Gastrocnemius medialis (tissue), 4 donors: ENCODE measurements around the gene TPRG1. TPM values are rescaled to one million over a fixed set of nuclear protein-coding genes. Genes with fewer than 3 reads are reported as not detected.

Source experiments
- ATAC-seq, 2 donors: fragments of 150-250 bp; one replicate each; pipeline ENCODE4 v1.9.1; 2016
- DNase-seq, 2 donors: peaks; one replicate each; pipeline ENCODE4 v3.0.0-alpha.2; 2019
- H3K27ac ChIP-seq, 4 donors: fragments of 200-600 bp; sonication (generic); 1 replicate in 1 of 4; 2 replicates in 3 of 4; pipeline ENCODE4 v1.5.1; 2016 to 2018; ENCODE audit warnings: mild to moderate bottlenecking in 2 of 4, moderate library complexity in 1 of 4
- H3K27me3 ChIP-seq, 3 donors: fragments of 200-600 bp; sonication (generic) in 2 of 3; 1 replicate in 1 of 3; 2 replicates in 2 of 3; pipeline versions ENCODE4 v1.5.1 to v1.6.0; 2016 to 2019; ENCODE audit warnings: mild to moderate bottlenecking in 1 of 3, moderate library complexity in 1 of 3
- H3K36me3 ChIP-seq, 2 donors: fragments of 200-600 bp; sonication (generic) in 1 of 2; one replicate each; pipeline ENCODE4 v1.5.1; 2017 to 2018
- H3K4me1 ChIP-seq, 2 donors: fragments of 200-600 bp; sonication (generic) in 1 of 2; one replicate each; pipeline ENCODE4 v1.5.1; 2016 to 2017; ENCODE audit warnings: mild to moderate bottlenecking in 2 of 2
- H3K4me3 ChIP-seq, 4 donors: fragments of 200-600 bp; sonication (generic) in 3 of 4; 1 replicate in 1 of 4; 2 replicates in 3 of 4; pipeline ENCODE4 v1.5.1; 2016 to 2019; ENCODE audit warnings: mild to moderate bottlenecking in 2 of 4
- H3K9me3 ChIP-seq, 3 donors: fragments of 200-600 bp; sonication (generic) in 2 of 3; 1 replicate in 1 of 3; 2 replicates in 2 of 3; pipeline ENCODE4 v1.5.1; 2016 to 2019
- POLR2A ChIP-seq, 2 donors: fragments of 450-650 bp; IDR thresholded peaks; one replicate each; pipeline ENCODE4 v1.6.1; 2017; ENCODE audit warnings: antibody characterized with exemption in 2 of 2, mild to moderate bottlenecking in 2 of 2, moderate library complexity in 2 of 2
- in situ Hi-C, 4 donors: fragments of 200-750 bp; cut with MboI; loops; one replicate each; pipeline versions ENCODE4 v1.15.0 to v1.8.0; 2017; ENCODE audit warnings: low sequenced_read_pairs in 4 of 4
- intact Hi-C: fragments of 100-400 bp; cut with DNase I; formaldehyde crosslinking; loops from one replicate; pipeline ENCODE4 v1.15.1; 2023; ENCODE audit warnings: low total_unique reads
- total RNA-seq, 4 donors: library from RNA; depleted of rRNA; stranded (reverse); fragments of >200 nt; gene quantifications; one replicate each; pipeline versions ENCODE4 v1.1.0 to v1.2.3, GENCODE V29; 2016
- TF ChIP-seq, protein P1 (sequence below), 5 experiments: fragments of 450-650 bp in 3 of 5; fragments of 200-600 bp in 2 of 5; sonication (generic) in 2 of 5; IDR thresholded peaks in 4 of 5; conservative IDR thresholded peaks in 1 of 5; 1 replicate in 4 of 5; 2 replicates in 1 of 5; pipeline ENCODE4 v1.5.1; 2016 to 2019; ENCODE audit warnings: antibody characterized with exemption in 5 of 5, mild to moderate bottlenecking in 3 of 5, moderate library complexity in 3 of 5

The TPRG1 gene
- total RNA-seq, 4 donors from 2014 or later, result 2.8 to 9.0 (median 3.2) TPM

DNA sequence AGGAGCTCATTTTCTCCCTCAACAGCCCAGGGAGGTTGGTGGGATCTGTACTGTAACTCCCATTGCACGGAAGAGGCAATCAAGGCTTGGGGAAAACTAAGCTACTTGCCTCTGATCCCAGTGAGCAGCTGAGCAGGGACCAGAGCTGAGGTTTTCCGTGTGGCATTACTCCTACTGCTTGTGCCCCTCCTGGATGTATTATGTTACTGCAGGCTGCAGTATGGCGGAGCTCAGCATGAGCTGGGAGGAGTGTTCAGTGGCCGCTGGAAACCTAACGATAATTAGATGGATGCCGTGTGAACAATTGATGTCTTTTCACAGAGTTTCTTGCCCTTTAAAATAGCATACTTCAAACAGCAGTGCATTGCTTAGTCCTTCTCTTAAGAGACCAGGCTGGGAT, 2.0 kb upstream of the TPRG1 start:
- H3K4me1 ChIP-seq, result no peaks in the 10 kb centered on the region
- no peaks in the 10 kb centered on the region for H3K9me3 ChIP-seq
- in situ Hi-C loops (loop anchor here in 1 of 4 donors (25.0 kb wide), 1 partner anchor 182 kb away; no protein-coding TSS in a partner anchor), intact Hi-C loops (no loop called here)
- TF ChIP-seq, protein P1, sequence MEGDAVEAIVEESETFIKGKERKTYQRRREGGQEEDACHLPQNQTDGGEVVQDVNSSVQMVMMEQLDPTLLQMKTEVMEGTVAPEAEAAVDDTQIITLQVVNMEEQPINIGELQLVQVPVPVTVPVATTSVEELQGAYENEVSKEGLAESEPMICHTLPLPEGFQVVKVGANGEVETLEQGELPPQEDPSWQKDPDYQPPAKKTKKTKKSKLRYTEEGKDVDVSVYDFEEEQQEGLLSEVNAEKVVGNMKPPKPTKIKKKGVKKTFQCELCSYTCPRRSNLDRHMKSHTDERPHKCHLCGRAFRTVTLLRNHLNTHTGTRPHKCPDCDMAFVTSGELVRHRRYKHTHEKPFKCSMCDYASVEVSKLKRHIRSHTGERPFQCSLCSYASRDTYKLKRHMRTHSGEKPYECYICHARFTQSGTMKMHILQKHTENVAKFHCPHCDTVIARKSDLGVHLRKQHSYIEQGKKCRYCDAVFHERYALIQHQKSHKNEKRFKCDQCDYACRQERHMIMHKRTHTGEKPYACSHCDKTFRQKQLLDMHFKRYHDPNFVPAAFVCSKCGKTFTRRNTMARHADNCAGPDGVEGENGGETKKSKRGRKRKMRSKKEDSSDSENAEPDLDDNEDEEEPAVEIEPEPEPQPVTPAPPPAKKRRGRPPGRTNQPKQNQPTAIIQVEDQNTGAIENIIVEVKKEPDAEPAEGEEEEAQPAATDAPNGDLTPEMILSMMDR (IDR thresholded peaks at IDR 0.05 in 4 of 5, conservative IDR thresholded peaks at IDR 0.05 in 1 of 5), result no peak
- no peak for TF ChIP-seq POLR2A (IDR thresholded peaks at IDR 0.05)
- no peaks in the 10 kb centered on the region for H3K36me3 ChIP-seq
- no peak for DNase-seq
- no peak for ATAC-seq
- H3K27me3 ChIP-seq, result no peaks in the 10 kb centered on the region
- no peak overlapping the region for H3K27ac ChIP-seq
- no peak overlapping the region for H3K4me3 ChIP-seq

- no peaks in the 10 kb centered on the region for H3K27me3 ChIP-seq
- in situ Hi-C loops (loop anchor here in 1 of 4 donors (25.0 kb wide), 1 partner anchor 183 kb away; no protein-coding TSS in a partner anchor), intact Hi-C loops (no loop called here)
- TF ChIP-seq, protein P1 (IDR thresholded peaks at IDR 0.05 in 4 of 5, conservative IDR thresholded peaks at IDR 0.05 in 1 of 5), result no peak
- no peak for TF ChIP-seq POLR2A (IDR thresholded peaks at IDR 0.05)
- no peaks in the 10 kb centered on the region for H3K36me3 ChIP-seq
- H3K9me3 ChIP-seq, result no peaks in the 10 kb centered on the region
- H3K4me3 ChIP-seq, result no peak overlapping the region
- H3K27ac ChIP-seq, result no peak overlapping the region
- H3K4me1 ChIP-seq, result no peaks in the 10 kb centered on the region
- ATAC-seq (no peak), DNase-seq (no peak)
Observed at GRCh38 chr3:189170559-189170958, 1.2 kb upstream of the TPRG1 start.

GRCh38 chr3:189172668-189173419, 1.1 kb downstream of the TPRG1 start:
- Histone ChIP-seq H3K36me3 (no peaks in the 10 kb centered on the region), H3K4me1 (no peaks in the 10 kb centered on the region), H3K4me3 (no peak overlapping the region), H3K9me3 (no peaks in the 10 kb centered on the region), H3K27me3 (no peaks in the 10 kb centered on the region), H3K27ac (no peak overlapping the region)
- in situ Hi-C loops (loop anchor here in 1 of 4 donors (25.0 kb wide), 1 partner anchor 186 kb away; no protein-coding TSS in a partner anchor), intact Hi-C loops (no loop called here)
- ATAC-seq (no peak), DNase-seq (no peak)
- TF ChIP-seq POLR2A (IDR thresholded peaks at IDR 0.05), result no peak
- TF ChIP-seq, protein P1 (IDR thresholded peaks at IDR 0.05 in 4 of 5, conservative IDR thresholded peaks at IDR 0.05 in 1 of 5), result no peak

DNA sequence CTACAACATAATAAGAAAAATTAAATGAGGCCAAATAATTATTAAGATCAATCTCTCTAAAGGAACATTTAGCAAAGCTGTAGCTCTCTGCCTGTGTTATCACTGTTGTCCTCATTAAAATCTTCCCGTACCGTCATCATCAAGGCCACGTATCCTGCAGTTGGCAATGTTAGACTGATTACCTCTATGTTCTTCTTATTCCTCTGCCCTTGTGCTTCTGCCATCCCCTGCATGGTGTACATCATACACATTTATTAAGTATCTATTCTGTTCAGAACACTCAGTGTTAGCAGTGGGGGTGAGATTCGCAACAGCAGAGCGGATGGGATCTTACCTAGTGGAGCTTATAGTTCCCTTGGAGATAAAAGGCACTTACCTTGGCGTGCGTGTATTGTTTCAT, 12.8 kb downstream of the TPRG1 start:
- TF ChIP-seq, protein P1 (IDR thresholded peaks at IDR 0.05 in 4 of 5, conservative IDR thresholded peaks at IDR 0.05 in 1 of 5), result no peak
- TF ChIP-seq POLR2A (IDR thresholded peaks at IDR 0.05), result no peak
- no peak for DNase-seq
- no peak for ATAC-seq
- no peaks in the 10 kb centered on the region for H3K4me1 ChIP-seq
- intact Hi-C loops (no loop called here), in situ Hi-C loops (no loop called here)
- no peaks in the 10 kb centered on the region for H3K9me3 ChIP-seq
- H3K27me3 ChIP-seq, result no peaks in the 10 kb centered on the region
- H3K27ac ChIP-seq, result no peak overlapping the region
- H3K36me3 ChIP-seq, result no peaks in the 10 kb centered on the region
- H3K4me3 ChIP-seq, result no peak overlapping the region
